Motor neuron (in vitro differentiated cells): ENCODE data around the gene XPC. TPM values are rescaled to one million over a fixed set of nuclear protein-coding genes. Genes with fewer than 3 reads are reported as not detected.

Experiments used
- ATAC-seq, 8 experiments: fragments of 200-7000 bp; cut with Tn5 transposase; replicated peaks in 6 of 8; 2 replicates each; pipeline ENCODE4 v1.8.0; 2021; ENCODE audit warnings: mild to moderate bottlenecking in 8 of 8, moderate library complexity in 8 of 8
- H3K27ac ChIP-seq, 2 donors: fragments of 250-450 bp; sonication (Bioruptor Pico); 2 replicates each; pipeline ENCODE4 v1.9.0; 2021; ENCODE audit warnings: antibody characterized with exemption in 2 of 2, mild to moderate bottlenecking in 2 of 2, moderate library complexity in 1 of 2
- H3K4me1 ChIP-seq, 2 donors: fragments of 250-450 bp; sonication (Bioruptor Pico); replicated peaks in 1 of 2; 2 replicates each; pipeline ENCODE4 v1.6.1; 2021; ENCODE audit warnings: antibody characterized with exemption in 2 of 2, mild to moderate bottlenecking in 2 of 2, moderate library complexity in 1 of 2
- H3K4me3 ChIP-seq, 5 donors: fragments of 250-450 bp; sonication (Bioruptor Pico); 2 replicates each; pipeline ENCODE4 v1.9.0; 2021; ENCODE audit warnings: antibody characterized with exemption in 5 of 5, mild to moderate bottlenecking in 5 of 5, moderate library complexity in 4 of 5
- WGBS, 10 experiments: fragments of 450-650 bp; shearing (Covaris generic); methylation state at CpG; one replicate each; pipeline ENCODE4 v1.0.0; 2022; 5-methylcytosine and 5-hydroxymethylcytosine counted together
- in situ Hi-C, 9 experiments: fragments of 400-800 bp; cut with MboI; loops; one replicate each; pipeline ENCODE4 v1.15.0; 2021; ENCODE audit warnings: low sequenced_read_pairs in 9 of 9, low pct_unique_long_range_greater_than_20kb in 2 of 9; ENCODE audit not compliant: unreplicated experiment in 9 of 9
- total RNA-seq, 8 experiments: library from RNA; unstranded; fragments of 300-600 nt; gene quantifications; 2 replicates each; pipeline versions ENCODE4 v1.2.3 to v1.2.4, GENCODE V29; 2022

The XPC gene
- total RNA-seq, 8 experiments from 2014 or later, result 22.3 to 94.0 (median 36.3) TPM

DNA sequence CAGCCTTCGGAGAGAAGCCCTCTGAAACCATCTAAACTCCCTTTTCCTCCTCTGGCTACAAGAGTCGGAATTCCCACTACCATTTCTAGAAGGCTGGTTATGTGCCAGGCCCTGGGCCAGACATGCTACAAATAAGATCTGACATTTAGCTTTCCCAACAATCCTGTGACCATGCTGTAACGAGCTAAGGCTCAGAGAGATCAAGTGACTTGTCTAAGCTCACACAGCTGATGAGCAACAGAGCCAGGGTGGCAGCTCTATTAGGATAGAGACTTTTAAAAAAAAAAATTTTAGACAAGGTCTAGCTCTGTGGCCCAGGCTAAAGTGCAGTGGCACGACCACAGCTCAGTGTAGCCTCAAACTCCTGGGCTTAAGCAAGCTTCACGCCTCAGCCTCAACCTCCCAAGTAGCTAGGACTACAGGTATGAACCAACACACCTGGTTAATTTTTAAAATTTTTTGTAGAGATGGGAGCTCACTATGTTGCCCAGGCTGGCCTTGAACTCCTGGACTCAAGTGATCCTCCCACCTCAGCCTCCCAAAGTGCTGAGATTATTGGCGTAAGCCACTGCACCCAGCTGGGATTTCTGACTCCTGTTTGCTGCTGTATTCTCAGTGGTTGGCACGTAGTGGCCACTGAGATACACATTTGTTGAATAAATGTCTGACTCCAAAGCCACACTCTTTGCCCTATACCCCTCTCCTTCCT lies 34.8 kb upstream of the XPC start:
- no peak for ATAC-seq
- peaks cover 15 to 18% of the 10 kb centered on the region in 2 donors for H3K4me1 ChIP-seq
- H3K4me3 ChIP-seq, result no peak overlapping the region
- in situ Hi-C loops, result no loop called here
- WGBS, 10 experiments, result 66 to 100% (median 80%) methylated on average over 1 to 7 of the region's 7 CpGs; no CpG with 5 or more reads in 1 of the 10 experiments
- no peak overlapping the region for H3K27ac ChIP-seq

- ATAC-seq, result no peak
- Histone ChIP-seq H3K4me1 (peaks cover 15 to 18% of the 10 kb centered on the region in 2 donors), H3K4me3 (no peak overlapping the region), H3K27ac (no peak overlapping the region)
- WGBS, 10 experiments, result 87 to 100% (median 100%) methylated on average over 1 to 3 of the region's 3 CpGs; no CpG with 5 or more reads in 5 of the 10 experiments
- in situ Hi-C loops, result no loop called here
Measured at GRCh38 chr3:14212032-14212431, 33.6 kb upstream of the XPC start.

GRCh38 chr3:14211621-14212020 lies 33.2 kb upstream of the XPC start:
- ATAC-seq, result peak in 5 of 8 experiments; percentile 47 to 77 (median 68)
- in situ Hi-C loops, result no loop called here
- H3K4me1 ChIP-seq, result peaks cover 15 to 18% of the 10 kb centered on the region in 2 donors
- 0 to 67% (median 39%) methylated on average over 1 to 3 of the region's 4 CpGs; no CpG with 5 or more reads in 1 of the 10 experiments for WGBS, 10 experiments
- no peak overlapping the region for H3K4me3 ChIP-seq
- no peak overlapping the region for H3K27ac ChIP-seq

DNA sequence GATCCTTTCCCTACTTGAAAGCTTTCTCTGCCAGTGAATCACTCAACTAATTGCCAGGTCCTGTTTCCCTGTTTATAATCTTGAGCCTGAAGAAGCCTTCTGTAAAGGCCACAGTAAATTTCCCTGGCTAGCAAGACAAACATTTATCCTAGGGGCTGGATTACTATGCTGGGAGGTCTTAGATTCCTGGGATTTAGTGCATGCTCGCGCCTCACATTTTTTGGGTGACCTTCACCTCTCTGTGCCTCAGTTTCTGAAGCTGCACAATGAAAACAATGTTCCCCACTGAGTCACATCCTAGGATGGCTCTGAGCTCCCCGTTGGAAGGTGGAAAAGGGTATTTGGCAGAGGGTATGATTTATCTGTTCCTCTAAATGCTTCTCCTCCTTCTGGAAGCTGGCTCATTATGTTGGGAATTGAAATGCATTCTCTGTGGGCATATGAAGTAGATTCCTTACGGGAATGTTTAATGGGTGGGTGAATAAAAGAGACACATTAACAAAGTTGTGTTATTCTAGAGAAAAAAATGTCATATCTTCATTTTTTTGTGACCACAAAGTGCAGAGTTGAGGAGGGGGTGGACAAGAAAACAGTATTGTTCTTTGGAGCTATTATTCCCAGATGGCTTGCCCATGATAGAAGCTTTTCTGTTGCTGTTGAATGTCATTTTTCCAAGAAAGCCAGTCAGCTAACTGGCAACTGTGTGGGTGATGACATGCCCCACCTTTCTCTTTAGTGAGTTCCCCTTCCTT lies 32.6 kb upstream of the XPC start:
- Histone ChIP-seq H3K4me3 (no peak overlapping the region), H3K4me1 (peaks cover 15 to 18% of the 10 kb centered on the region in 2 donors), H3K27ac (no peak overlapping the region)
- peak in 7 of 8 experiments; percentile 18 to 76 (median 53) for ATAC-seq
- WGBS, 10 experiments, result 0 to 71% (median 29%) methylated on average over 1 to 4 of the region's 4 CpGs; no CpG with 5 or more reads in 3 of the 10 experiments
- in situ Hi-C loops, result no loop called here

- ATAC-seq, result no peak
- Histone ChIP-seq H3K4me3 (no peak overlapping the region), H3K27ac (no peak overlapping the region), H3K4me1 (peaks cover 15 to 18% of the 10 kb centered on the region in 2 donors)
- WGBS, 10 experiments, result 40 to 100% (median 60%) methylated on average over 1 to 3 of the region's 3 CpGs; no CpG with 5 or more reads in 1 of the 10 experiments
- in situ Hi-C loops, result no loop called here
Measured at GRCh38 chr3:14210290-14210688, 31.9 kb upstream of the XPC start.

DNA sequence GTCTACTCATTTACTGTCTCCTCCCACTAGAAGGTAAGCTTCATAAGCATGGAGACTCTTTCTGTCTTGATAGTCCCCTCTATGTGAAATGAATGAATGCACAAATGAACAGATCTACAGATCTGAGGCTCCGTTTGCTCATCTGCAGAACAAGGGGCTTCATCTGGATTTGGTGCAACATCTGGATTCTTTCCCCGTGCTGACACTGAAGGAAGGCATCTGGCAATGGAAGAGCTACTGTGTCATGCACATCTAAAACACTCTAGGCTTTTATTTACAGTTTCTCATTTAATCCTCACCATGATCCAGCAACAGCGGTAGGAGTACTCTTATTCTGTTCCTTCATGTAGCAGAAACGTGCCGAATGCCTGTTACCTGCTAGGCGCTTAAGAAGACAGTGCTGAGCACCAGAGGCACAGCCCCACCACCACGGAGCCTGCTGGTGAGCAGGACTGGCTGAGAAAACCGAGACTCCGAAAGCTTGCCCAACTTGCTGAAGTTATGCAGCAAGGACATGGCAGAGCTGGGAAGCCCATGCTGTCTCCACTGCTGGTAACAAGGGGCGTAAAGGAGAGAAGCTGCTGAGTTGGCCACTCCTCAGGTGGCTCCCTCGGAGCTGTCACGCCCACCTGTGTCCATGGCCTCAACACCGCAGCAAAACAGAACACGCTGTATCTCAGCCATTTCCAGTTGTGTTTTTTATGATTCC lies 31.3 kb upstream of the XPC start:
- ATAC-seq, result no peak
- no peak overlapping the region for H3K27ac ChIP-seq
- 34 to 100% (median 78%) methylated on average over 1 to 11 of the region's 14 CpGs; no CpG with 5 or more reads in 2 of the 10 experiments for WGBS, 10 experiments
- H3K4me1 ChIP-seq, result peaks cover 18% of the 10 kb centered on the region in 2 donors
- no peak overlapping the region for H3K4me3 ChIP-seq
- in situ Hi-C loops, result loop anchor here in 1 of 9 experiments (10.0 kb wide), 1 partner anchor 255 kb away; no protein-coding TSS in a partner anchor

- no peak overlapping the region for H3K4me3 ChIP-seq
- in situ Hi-C loops, result loop anchor here in 1 of 9 experiments (10.0 kb wide), 1 partner anchor 256 kb away; no protein-coding TSS in a partner anchor
- 20 to 94% (median 73%) methylated on average over 1 to 5 of the region's 5 CpGs for WGBS, 10 experiments
- no peak for ATAC-seq
- H3K27ac ChIP-seq, result no peak overlapping the region
- H3K4me1 ChIP-seq, result peaks cover 19% of the 10 kb centered on the region in 2 donors
Measured at GRCh38 chr3:14208977-14209394, 30.6 kb upstream of the XPC start.

DNA sequence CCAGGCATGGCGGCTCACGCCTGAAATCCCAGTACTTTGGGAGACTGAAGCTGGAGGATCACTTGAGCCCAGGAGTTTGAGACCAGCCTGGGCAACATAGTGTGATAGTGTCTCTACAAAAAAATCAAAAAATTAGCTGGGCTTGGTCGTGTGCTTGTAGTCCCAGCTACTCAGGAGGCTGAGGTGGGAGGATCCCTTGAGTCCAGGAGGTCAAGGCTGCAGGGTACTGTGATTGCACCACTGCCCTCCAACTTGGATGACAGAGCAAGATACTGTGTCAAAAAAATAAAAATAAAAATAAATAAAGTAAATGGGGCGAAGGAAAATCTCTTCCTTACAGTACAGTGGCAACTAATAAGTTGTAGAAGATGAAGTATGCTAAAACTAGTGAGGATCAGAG lies 29.8 kb upstream of the XPC start:
- Histone ChIP-seq H3K27ac (no peak overlapping the region), H3K4me1 (peaks cover 21 to 24% of the 10 kb centered on the region in 2 donors), H3K4me3 (no peak overlapping the region)
- WGBS, 10 experiments, result 76 to 95% (median 85%) methylated on average over 2 to 4 of the region's 4 CpGs; no CpG with 5 or more reads in 3 of the 10 experiments
- in situ Hi-C loops, result loop anchor here in 1 of 9 experiments (10.0 kb wide), 1 partner anchor 257 kb away; no protein-coding TSS in a partner anchor
- ATAC-seq, result no peak

GRCh38 chr3:14206548-14207177 lies 28.3 kb upstream of the XPC start:
- Histone ChIP-seq H3K27ac (no peak overlapping the region), H3K4me3 (no peak overlapping the region), H3K4me1 (peaks cover 19 to 20% of the 10 kb centered on the region in 2 donors)
- whole genome bisulfite sequencing, 10 experiments, result 83 to 100% (median 92%) methylated on average over 1 to 6 of the region's 6 CpGs; no CpG with 5 or more reads in 2 of the 10 experiments
- ATAC-seq, result no peak
- in situ Hi-C loops, result loop anchor here in 1 of 9 experiments (10.0 kb wide), 1 partner anchor 258 kb away; no protein-coding TSS in a partner anchor

GRCh38 chr3:14204515-14205284 lies 26.3 kb upstream of the XPC start:
- Histone ChIP-seq H3K4me1 (peaks cover 5 to 6% of the 10 kb centered on the region in 2 donors), H3K4me3 (no peak overlapping the region), H3K27ac (peak overlapping the region in 1 of 2 donors; percentile 32)
- ATAC-seq, result peak in 7 of 8 experiments; percentile 9 to 71 (median 39)
- 33 to 97% (median 88%) methylated on average over 3 to 10 of the region's 11 CpGs for WGBS, 10 experiments
- in situ Hi-C loops, result loop anchor here in 2 of 9 experiments (5.0 to 10.0 kb wide), 2 partner anchors 260 to 263 kb away; no protein-coding TSS in a partner anchor

DNA sequence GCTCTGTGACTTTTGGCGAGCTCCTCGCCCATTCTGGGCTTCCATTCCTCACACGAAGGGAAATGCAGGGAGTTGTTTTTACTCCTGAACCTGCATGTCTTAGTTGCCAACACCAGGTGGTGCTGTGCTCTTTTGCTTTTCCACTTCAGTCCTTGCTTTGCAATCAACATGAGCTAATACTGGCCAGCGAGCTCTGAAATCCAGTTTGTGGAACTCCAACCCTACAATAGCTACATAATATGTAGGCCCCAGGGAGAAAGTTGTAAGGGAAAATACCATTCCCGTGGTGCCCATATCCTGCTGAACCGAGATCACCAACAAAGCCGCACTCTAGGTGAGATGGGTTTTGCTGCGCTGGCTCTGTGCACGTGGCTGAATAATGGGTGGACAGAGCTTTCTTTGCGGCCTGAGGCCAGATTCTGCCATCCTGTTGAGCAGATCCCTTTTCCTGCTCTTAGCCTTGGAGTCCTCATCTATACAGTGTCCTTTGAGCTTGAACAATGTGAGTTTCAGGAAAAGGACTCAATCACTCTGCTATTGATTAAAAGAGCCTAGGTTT lies 25.2 kb upstream of the XPC start:
- peak; percentile 74 to 83 (median 79) for ATAC-seq
- Histone ChIP-seq H3K4me3 (no peak overlapping the region), H3K27ac (no peak overlapping the region), H3K4me1 (peaks cover 5 to 6% of the 10 kb centered on the region in 2 donors)
- 0 to 80% (median 41%) methylated on average over 1 to 7 of the region's 10 CpGs; no CpG with 5 or more reads in 1 of the 10 experiments for WGBS, 10 experiments
- in situ Hi-C loops, result loop anchor here in 2 of 9 experiments (5.0 to 10.0 kb wide), 2 partner anchors 261 to 264 kb away; no protein-coding TSS in a partner anchor
